Frontal cortex (tissue), 4 donors: ENCODE results near the gene TXK. TPM values are rescaled to one million over a fixed set of nuclear protein-coding genes. Genes with fewer than 3 reads are reported as not detected.

Experiments
- DNase-seq, 2 donors: peaks; one replicate each; pipeline ENCODE4 v3.0.0; 2012; ENCODE audit warnings: low spot score in 2 of 2
- FAIRE-seq: peaks from 2 replicates; lab custom pipeline; 2012; peaks lifted over from hg19 to GRCh38; lab: Jason Lieb, UNC
- total RNA-seq: library from RNA; depleted of rRNA; stranded (reverse); fragments of >200 nt; gene quantifications from one replicate; pipeline ENCODE4 v1.2.3, GENCODE V29; 2014
- donor health status: control.
- donor health status: control.
- donor health status: control.

TXK gene
- total RNA-seq, 1 donor from 2014 or later = 0.41 TPM

DNA sequence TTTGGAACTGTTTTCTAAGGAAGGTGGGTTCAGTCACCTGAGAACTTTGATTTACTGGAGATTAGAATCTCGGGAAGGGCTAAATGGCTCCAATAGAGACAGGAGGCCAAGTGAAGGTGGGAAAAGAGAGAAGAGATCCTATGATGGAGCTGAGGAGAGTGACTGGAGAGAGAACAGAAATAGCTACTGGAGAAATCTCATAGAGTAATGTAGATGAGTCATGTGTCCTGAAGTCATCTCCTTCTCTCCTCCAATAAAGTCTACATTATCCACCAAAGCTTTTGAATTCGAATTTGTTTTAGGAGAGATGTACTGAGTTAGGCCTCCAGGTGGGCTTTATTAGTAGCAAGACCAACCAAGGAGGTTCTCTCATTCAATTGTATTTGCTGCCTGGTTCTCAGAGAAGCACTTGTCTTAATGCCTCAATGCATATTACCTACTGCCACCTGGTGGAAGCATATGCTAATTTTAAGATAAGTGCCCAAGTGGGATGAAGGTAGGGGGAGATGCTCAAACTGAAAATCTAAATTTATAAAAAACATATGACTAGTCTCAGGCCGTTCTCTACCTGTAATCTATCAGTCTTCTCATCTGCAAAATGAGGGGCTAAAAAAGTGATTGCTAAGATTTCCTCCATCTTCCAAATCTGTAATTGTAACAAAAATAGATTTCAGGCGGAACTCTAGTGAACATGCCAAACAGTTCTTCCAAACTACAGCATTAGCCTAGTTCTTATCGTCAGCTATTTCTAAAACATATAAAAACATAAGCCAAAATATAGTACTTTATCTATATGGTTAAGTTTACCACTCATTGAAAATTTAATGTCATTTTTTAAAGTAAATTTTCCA, 24.4 kb downstream of the TXK start:
- FAIRE-seq (no peak), DNase-seq (no peak)

DNA sequence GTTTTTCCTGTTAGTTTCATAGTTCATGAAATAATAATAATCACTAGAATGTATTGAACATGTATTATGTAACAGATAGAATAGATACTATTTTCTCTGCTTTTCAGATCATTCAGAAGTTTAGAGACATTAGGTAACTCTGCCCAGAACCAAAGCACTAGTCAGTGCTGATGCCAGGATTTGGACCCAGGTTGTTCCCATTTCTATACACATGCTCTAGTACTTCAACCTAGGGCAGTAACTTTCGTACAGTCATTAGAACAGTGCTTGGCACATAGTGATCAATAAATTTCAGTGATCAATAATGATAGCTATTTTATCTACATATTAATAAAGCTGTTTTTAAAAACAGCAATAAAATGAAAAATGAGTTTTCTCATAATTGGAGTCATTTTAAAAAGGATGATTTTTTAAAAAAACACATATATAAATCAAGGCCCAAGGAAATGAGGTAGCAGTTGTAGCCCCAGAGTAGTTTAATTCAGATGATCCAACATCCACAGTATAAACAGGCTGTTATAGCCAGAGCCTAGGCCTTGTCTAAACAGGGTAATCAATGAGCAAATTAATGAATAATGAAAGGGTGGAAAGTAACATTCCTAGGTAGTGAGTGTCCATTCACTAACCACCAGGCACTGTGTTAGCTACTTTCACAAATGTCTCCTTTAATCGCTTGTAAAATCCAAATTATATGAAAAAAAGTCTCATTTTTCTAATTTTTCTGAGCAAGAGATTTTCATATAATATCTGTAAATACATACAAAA, 25.6 kb downstream of the TXK start:
- FAIRE-seq (no peak), DNase-seq (no peak)

DNA sequence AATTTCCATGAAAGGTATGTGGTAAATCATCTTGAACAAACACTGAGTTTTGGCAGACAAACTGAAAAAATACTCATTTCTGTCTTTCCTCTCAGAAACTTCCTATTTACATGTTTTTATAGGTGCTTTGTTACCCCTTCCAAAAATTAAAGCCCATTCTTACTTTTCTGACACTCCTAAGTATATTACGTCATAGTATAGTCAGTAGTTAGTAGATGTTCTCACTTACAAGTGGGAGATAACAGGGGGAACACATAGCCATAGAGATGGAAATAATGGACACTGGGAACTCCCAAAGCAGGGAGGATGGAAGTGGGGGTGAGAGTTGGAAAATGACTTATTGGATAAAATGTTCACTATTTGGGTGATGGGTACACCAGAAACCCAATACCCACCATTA, 28.8 kb downstream of the TXK start:
- DNase-seq (no peak), FAIRE-seq (no peak)

DNA sequence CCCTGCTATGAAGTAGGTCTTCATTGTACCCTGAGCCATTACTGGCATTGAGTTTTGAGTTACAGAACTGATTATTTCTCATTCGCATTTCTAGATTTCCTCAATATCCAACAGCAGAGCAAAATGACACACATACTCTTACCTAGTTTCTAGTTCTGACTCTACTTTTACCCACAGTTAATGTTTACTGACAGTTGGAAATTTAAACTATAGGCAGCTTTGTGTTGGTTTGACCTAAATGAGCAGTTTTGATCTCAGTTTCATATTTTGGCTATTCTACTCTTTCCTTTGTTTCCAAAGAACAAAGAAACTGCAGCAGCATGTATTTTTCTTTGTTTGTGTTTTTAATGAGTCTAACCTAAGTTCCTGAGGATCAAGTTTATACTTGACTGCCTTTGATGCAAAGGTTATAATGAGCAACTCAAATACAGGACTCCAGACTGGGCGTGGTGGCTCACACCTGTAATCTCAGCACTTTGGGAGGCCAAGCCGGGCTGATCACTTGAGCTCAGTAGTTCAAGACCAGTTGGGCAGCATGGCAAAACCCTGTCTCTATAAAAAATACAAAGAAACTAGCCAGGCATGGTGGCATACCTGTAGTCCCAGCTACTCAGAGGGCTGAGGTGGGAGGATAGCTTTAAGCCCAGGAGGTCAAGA, 30.4 kb downstream of the TXK start:
- FAIRE-seq = no peak

DNA sequence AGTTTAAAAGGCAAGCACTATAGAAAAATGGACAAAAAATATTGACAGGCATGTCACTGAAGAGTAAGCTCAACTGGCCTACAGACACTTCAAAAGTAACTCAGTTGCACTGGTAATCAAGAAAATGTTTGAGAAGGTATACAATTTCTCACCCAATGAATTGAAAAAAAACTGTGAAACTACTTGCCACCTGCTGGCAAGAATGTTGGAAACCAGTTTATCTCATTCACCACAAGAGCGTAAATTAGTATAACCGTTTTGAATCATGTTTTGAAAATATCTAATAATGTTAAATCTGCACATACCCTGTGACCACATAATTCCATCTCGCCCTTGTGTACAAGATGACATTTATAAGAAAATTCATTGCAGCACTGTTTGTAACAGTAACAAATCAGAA, 31.7 kb downstream of the TXK start:
- no peak for FAIRE-seq
- DNase-seq = no peak

More for the DNA sequence above, 30.4 kb downstream of the TXK start:
- DNase-seq = no peak

DNA sequence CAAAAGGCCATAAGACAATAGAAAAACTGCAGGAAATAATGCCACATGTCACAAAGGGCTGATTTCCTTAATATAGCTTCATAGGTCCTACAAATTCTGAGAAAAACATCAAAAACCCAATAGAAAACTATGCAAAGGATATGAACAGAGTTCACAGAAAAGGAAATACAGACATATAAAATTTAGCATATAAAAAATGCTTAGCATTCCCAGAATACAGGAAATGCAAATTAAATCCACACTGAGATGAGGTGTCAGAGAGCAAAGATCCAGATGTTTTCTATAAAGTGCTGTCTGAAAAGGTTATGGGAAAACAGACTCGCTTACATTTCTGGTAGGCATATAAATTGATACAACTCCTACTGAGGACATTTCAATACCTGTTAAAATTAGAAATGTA, 33.8 kb downstream of the TXK start:
- FAIRE-seq (no peak), DNase-seq (no peak)

DNA sequence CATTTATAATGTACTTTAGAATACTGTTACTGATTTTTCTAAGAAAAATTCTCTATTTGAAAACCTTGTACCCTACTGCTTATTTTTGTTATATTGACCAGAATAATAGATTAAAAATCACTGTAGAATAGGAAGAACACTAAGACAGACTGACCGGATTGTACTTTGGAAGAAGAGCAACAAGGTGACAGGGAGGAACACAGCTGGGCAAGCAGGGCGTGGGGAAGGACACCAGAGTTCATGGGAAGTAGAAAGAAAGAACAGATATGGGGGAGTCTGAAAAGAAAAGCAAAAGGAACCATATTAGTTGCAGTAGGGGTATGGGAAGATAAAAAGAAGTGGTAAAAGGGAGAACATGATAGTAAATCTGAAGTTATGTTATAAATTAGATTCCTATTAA, 38.6 kb downstream of the TXK start:
- no peak for DNase-seq

DNA sequence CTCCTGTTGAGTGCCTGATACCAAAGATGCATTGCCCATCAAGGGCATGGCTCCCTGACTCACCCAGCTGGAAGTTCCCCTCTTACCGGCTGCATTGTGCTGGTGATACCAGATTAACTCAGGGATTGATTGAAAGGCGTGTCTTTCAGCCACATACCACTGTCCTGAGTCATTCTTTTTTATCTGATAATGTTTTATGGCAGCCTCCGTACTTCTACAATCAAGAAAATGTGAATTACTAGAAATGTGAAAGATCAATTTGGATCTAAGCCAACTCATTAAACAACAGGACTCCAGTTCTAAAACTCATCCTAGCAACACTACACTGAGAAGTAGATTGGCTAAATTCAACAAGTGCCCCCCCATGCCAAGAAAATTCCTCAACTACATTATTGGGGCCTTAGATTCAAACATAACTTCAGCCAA, 40.0 kb downstream of the TXK start:
- FAIRE-seq = no peak
- no peak for DNase-seq

More for the DNA sequence above, 38.6 kb downstream of the TXK start:
- FAIRE-seq = no peak

DNA sequence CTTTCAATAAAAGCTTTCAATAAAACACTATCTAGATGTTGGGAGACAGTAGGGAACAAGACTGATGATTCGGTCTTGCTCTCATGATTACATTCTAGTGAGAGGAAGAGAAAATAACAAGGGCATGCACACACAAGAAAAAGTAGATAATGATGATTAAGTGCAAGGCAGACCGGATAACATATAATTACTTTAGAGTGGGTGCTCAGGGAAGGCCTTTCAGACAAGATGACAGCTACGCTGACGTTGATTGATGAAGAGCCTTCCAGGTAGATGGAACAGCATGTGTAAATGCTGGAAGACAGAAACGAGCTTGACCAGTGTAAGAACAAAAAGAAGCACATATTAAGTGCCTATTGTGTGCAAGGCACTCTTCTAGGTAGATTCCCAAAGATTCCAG, 43.4 kb downstream of the TXK start:
- FAIRE-seq (no peak), DNase-seq (no peak)

DNA sequence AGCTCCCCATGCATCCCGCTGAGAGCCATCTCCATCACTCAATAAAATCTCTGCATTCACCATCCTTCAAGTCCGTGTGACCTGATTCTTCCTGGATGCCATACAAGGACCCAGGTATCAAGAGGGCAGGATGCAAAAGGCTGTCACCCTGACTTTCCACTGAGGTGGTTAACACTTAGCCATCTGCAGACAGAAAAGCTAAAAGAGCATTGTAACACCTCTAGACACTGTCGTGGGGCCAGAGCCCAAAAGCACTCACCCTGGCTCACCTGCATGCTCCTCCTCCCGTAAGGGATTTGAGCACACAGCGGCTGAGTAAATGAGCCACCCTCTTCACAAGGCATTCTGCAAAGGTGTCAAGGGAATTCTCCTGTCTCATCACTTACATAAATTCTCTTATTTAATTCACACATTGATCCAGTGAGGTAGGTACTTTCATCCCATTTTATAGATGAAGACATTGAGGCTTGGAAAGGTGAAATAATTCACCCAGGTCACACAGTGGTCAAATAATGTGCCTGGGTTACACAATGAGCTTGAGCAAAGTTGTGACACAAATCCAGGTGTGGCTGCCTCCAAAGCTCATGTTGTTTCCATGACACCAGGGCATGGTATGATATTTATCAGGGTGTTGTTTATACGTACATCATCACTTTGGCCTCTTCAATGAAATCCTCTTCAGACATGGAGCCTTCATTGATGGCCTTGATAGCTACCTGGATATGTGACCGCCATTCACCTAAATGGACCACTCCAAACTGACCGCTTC, 48.0 kb downstream of the TXK start:
- no peak for DNase-seq

DNA sequence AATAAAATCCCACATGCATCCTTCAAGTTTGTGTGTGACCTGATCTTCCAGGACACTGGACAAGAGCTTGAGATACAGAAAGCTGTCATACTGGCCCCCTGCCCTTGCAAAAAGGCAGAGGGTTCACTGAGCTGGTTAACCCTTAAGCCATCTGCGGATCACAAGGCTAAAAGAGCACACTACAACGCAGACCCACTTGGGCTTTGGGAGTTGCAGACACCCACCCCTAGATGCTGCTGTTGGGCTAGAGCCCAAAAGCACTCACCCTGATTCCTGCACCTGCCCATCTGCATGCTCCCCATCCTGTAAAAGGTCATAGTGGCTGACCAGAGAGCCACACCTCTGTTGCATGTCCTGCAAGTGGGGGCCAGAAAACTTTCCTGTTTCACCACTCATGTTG, 51.1 kb downstream of the TXK start:
- DNase-seq = no peak
- FAIRE-seq = no peak

More for the DNA sequence above, 48.0 kb downstream of the TXK start:
- FAIRE-seq = no peak

DNA sequence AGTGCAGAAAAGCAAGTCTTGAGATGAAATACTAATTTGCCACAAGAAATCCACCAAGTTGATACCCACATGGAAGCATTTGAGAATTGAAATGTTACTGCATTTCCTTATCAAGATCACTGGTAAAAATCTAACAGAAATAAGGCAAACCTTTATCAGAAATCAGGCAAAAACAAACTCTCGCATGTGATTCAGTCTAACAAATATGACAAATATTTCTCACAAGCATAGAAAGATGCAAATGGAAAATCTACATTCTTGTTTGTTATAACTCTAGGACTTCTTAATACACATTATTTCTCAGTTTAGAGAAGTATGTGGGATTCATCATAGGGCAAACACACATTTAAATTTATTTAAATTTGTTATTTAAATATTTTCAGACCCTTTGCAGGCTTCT, 52.9 kb downstream of the TXK start:
- DNase-seq (no peak), FAIRE-seq (no peak)

DNA sequence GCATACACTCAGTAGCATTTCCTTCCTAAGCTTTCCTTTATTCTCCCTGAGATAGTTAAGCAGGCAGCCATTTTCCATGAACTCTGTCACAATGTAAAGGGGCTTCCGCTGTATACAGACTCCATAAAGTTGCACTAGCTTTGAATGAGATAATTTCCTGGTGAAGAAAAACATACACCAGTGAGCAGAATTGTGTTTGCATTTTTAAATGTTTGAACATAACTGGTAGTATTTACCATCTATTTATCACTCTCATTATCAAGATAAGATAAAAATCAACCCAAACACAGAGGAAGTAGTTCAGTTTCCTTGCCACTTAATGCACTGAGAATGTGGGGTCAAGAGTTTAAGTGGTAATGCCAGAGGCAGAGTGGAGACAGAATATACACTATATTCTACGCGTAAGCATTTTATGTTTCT, 54.1 kb downstream of the TXK start:
- no peak for FAIRE-seq
- DNase-seq = no peak

DNA sequence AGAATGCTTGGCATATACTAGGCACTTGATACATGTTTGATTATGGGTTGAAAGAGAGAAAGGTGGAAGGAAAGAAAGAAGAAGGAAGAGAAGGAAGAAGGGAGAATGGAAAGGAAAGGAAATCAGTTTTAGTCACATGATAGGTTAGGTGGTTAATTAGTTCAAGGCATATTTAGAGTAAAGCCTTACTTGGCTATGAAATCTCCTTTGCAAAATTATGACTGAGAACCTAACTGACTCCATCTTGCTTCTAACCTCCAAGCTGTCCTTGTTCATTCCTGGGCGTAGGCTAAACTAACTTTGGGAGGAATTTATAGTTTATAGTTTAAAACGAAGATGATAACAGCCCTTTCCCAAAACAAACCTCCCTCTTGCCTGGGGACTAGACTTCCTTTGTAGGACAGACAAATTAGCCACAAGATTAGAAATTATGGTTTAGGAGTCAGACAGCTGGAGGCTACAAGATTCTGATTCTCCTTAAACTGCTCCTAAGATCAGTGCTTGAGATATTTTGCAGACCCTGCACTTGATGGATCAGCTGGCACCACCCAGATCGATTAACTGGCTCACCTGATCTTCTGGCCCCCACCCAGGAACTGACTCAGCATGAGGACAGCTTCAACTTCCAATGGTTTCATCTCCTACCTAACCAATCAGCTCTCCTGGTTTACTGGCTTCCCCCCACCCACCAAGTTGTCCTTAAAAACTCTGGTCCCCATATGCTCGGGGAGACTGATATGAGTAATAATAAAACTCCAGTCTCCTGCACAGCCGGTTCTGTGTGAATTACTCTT, 55.0 kb downstream of the TXK start:
- FAIRE-seq (no peak), DNase-seq (no peak)

DNA sequence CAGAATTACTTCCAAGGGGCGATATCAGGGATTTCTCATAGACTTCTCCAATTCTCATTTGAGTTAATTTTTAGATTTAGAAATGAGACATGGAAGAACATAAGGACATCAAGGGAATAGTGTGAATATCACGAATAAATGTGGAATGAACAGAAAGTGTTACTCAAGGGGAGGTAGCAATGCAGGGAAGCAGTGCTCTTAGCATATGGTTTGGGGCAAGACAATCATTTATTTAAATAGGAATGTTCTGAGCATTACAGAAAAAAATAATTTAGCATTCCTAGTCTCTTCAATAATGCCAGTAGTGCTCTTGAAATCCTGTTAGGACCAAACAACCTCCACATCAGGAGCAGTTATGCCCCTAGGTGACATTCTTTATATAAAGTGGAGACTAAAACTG, 55.6 kb downstream of the TXK start:
- DNase-seq (no peak), FAIRE-seq (no peak)

DNA sequence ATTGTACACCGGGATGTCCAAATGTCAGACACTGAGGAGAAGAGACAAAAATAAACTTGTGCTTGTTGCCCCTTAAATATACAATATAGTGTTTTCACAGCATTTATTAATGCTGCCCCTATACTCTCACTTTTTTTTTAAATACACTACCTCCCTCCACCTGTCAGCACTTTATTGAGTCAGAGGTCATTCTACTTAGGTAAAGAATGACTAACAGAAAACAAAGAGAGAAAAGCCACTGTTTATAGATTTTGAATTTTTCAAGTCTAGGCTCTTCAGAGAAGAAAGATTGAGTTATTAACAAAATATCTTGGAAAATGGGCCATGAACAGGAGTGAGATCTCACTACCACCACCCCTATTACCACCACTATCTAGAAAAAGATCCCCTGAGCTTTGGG, 59.4 kb downstream of the TXK start:
- no peak for DNase-seq
- FAIRE-seq = no peak

DNA sequence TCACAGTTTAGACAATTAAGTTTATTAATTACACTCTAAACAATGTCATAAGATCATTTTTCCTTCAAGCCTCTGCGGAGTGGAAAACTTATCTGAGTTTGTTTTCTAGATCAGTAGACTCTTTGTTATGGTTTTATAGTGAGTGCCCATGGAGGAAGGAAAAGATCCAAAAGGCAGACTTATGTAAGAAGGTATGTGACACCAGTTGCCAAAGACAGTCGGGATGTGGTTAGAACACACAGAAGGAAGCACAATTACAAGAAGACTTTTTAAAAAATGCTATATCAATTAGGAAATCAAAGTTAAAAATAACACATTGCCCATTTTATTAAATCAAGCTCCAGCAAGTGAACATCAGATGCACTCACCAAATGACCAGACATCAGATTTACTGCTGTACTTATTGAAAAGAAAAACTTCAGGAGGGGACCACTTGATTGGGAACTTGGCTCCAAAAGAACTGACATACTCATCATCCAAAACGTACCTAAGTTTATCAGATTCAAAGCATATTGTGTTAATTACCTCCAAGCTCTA, 60.4 kb downstream of the TXK start:
- no peak for DNase-seq

DNA sequence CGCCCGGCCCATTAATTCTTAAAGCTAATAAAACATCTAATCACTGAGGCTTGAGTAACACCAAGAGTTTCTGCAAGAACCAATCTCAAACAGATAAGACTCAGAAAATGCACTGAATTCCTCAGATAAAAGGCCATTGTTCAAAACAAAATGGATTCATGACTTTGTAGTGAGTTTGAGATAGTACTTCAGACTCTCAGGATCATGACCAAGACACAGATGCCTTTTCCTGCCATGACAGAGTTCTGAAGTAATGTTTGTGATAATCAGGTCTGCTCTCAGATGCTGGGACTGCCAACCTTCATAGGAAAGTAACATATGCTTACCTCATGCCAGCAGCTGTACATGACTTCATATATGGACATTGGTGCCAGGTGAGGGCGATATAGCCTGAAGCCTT, 62.9 kb downstream of the TXK start:
- no peak for FAIRE-seq

More for the DNA sequence above, 60.4 kb downstream of the TXK start:
- FAIRE-seq = no peak

DNA sequence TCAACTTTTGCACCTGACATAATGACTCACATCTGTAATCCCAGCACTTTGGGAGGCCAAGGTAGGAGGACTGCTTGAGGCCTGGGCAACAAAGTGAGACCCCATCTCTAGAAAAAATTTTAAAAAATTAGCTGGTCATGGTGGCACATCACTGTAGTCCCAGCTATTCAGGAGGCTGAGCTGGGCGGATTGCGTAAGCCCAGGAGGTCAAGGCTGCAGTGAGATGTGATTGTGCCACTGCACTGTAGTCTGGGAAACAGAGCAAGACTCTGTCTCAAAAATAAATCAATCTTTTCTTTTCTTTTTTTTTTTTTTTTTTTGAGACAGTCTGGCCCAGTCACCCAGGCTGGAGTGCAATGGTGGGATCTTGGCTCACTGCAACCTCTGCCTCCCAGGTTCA, 65.0 kb downstream of the TXK start:
- FAIRE-seq = no peak
- no peak for DNase-seq

More for the DNA sequence above, 62.9 kb downstream of the TXK start:
- DNase-seq = no peak
